GM23248 (cell line): ENCODE data around the gene RSRC1. TPM values are rescaled to one million over a fixed set of nuclear protein-coding genes. Genes with fewer than 3 reads are reported as not detected.
A peak's percentile ranks its signal among the peaks of the same experiment; 100 is the strongest.

Source experiments
- DNase-seq: peaks from one replicate; pipeline ENCODE4 v3.0.0-alpha.2; 2015
- H2AFZ ChIP-seq: fragments of 200-600 bp; sonication (generic); 2 replicates; pipeline ENCODE4 v1.6.1; 2016; ENCODE audit warnings: antibody characterized with exemption
- H3F3A ChIP-seq: fragments of 200-600 bp; sonication (generic); 2 replicates; pipeline ENCODE4 v1.6.1; 2016; ENCODE audit warnings: mild to moderate bottlenecking, antibody characterized with exemption, mixed run types; ENCODE audit not compliant: insufficient read depth
- H3K27ac ChIP-seq: fragments of 200-600 bp; sonication (generic); 2 replicates; pipeline ENCODE4 v1.5.1; 2016; ENCODE audit warnings: mild to moderate bottlenecking
- H3K27me3 ChIP-seq: fragments of 200-600 bp; sonication (generic); replicated peaks from 2 replicates; pipeline ENCODE4 v1.6.1; 2016; ENCODE audit warnings: mild to moderate bottlenecking; ENCODE audit not compliant: insufficient read depth
- H3K36me3 ChIP-seq: fragments of 200-600 bp; sonication (generic); 2 replicates; pipeline ENCODE4 v1.6.1; 2016; ENCODE audit warnings: low read depth, mild to moderate bottlenecking
- H3K4me1 ChIP-seq: fragments of 200-600 bp; sonication (generic); 2 replicates; pipeline ENCODE4 v1.6.1; 2016; ENCODE audit warnings: mild to moderate bottlenecking; ENCODE audit not compliant: insufficient read depth
- H3K4me2 ChIP-seq: fragments of 200-600 bp; sonication (generic); one replicate; pipeline ENCODE4 v1.6.1; 2016; ENCODE audit warnings: mild to moderate bottlenecking; ENCODE audit not compliant: unreplicated experiment
- H3K4me3 ChIP-seq: fragments of 200-600 bp; sonication (generic); 2 replicates; pipeline ENCODE4 v1.5.1; 2016; ENCODE audit warnings: mild to moderate bottlenecking
- H3K79me2 ChIP-seq: fragments of 200-600 bp; sonication (generic); 2 replicates; pipeline ENCODE4 v1.6.1; 2016; ENCODE audit warnings: mild to moderate bottlenecking; ENCODE audit not compliant: insufficient read depth
- H3K9ac ChIP-seq: fragments of 200-600 bp; sonication (generic); 2 replicates; pipeline ENCODE4 v1.6.1; 2016; ENCODE audit warnings: mild to moderate bottlenecking
- H3K9me2 ChIP-seq: fragments of 200-600 bp; sonication (generic); 2 replicates; pipeline ENCODE4 v1.6.1; 2016; ENCODE audit warnings: mixed run types, mild to moderate bottlenecking, moderate library complexity; ENCODE audit not compliant: insufficient read depth
- H3K9me3 ChIP-seq: fragments of 200-600 bp; sonication (generic); one replicate; pipeline ENCODE4 v1.6.1; 2017; ENCODE audit warnings: low read depth
- H4K20me1 ChIP-seq: fragments of 200-600 bp; sonication (generic); 2 replicates; pipeline ENCODE4 v1.6.0; 2016; ENCODE audit not compliant: insufficient read depth
- EZH2 ChIP-seq: fragments of 200-600 bp; sonication (generic); IDR thresholded peaks from 2 replicates; pipeline ENCODE4 v1.6.1; 2018; ENCODE audit warnings: antibody characterized with exemption, mild to moderate bottlenecking; ENCODE audit not compliant: insufficient read depth, poor library complexity, severe bottlenecking
- EZH2phosphoT487 ChIP-seq: fragments of 200-600 bp; sonication (generic); IDR thresholded peaks from 2 replicates; pipeline ENCODE4 v1.6.1; 2018; ENCODE audit warnings: antibody characterized with exemption, moderate library complexity, mild to moderate bottlenecking, low read depth; ENCODE audit not compliant: insufficient read depth
- WGBS, 2 experiments: methylation state at CpG; one replicate each; pipeline ENCODE4 v1.1.6; 2015 to 2017; ENCODE audit warnings: low lambda C conversion rate in 2 of 2, low coverage in 1 of 2; ENCODE audit errors: missing lambda C conversion rate in 2 of 2; 5-methylcytosine and 5-hydroxymethylcytosine counted together
- in situ Hi-C: fragments of 300-500 bp; cut with MboI; formaldehyde crosslinking; loops from 2 replicates; pipeline ENCODE4 v1.15.0; 2020
- polyA plus RNA-seq: library from polyadenylated mRNA; unstranded; fragments of >200 nt; fragmentation: Nextera tagmentation; extraction: Ambion mirVana; gene quantifications from 2 replicates; pipeline ENCODE4 v1.2.1, GENCODE V29; 2016
- total RNA-seq: library from RNA; depleted of rRNA; stranded (reverse); fragments of >200 nt; shearing (Covaris generic); gene quantifications from 2 replicates; pipeline ENCODE4 v1.2.3, GENCODE V29; 2014

Gene RSRC1
- total and polyA plus RNA-seq, 2 experiments from 2014 or later, result 28.5 to 34.6 TPM

- WGBS, 2 experiments, result 93 to 96% methylated on average over 2 of the region's 2 CpGs
- H3K9me2 ChIP-seq, result no peaks in the 10 kb centered on the region
- no peaks in the 10 kb centered on the region for H4K20me1 ChIP-seq
- H3K9ac ChIP-seq, result no peak overlapping the region
- in situ Hi-C loops, result no loop called here
- H3K4me3 ChIP-seq, result no peak overlapping the region
- H3K9me3 ChIP-seq, result no peaks in the 10 kb centered on the region
- H3K4me2 ChIP-seq, result no peak overlapping the region
- DNase-seq, result no peak
- H3K79me2 ChIP-seq, result no peaks in the 10 kb centered on the region
- no peak overlapping the region for H2AFZ ChIP-seq
- H3K27me3 ChIP-seq, result no peaks in the 10 kb centered on the region
- no peaks in the 10 kb centered on the region for H3F3A ChIP-seq
- H3K4me1 ChIP-seq, result no peaks in the 10 kb centered on the region
- no peak for TF ChIP-seq EZH2
- no peak for TF ChIP-seq EZH2phosphoT487
- no peak overlapping the region for H3K27ac ChIP-seq
- no peaks in the 10 kb centered on the region for H3K36me3 ChIP-seq
These were observed 23.1 kb upstream of the RSRC1 start for GRCh38 chr3:158086776-158087175.

- no peaks in the 10 kb centered on the region for H3K4me1 ChIP-seq
- in situ Hi-C loops, result no loop called here
- H3K79me2 ChIP-seq, result no peaks in the 10 kb centered on the region
- 37 to 42% methylated on average over 5 of the region's 5 CpGs for WGBS, 2 experiments
- no peak overlapping the region for H3K4me2 ChIP-seq
- no peak for TF ChIP-seq EZH2phosphoT487
- TF ChIP-seq EZH2, result no peak
- 0 out of 2 replicates have a peak overlapping the region, but pooled peaks have one; percentile 19 for H2AFZ ChIP-seq
- peaks cover 6% of the 10 kb centered on the region; the same call in 1 of the 2 replicates for H3K36me3 ChIP-seq
- no peak overlapping the region for H3K27ac ChIP-seq
- no peaks in the 10 kb centered on the region for H4K20me1 ChIP-seq
- H3K9ac ChIP-seq, result no peak overlapping the region
- H3K9me3 ChIP-seq, result no peaks in the 10 kb centered on the region
- H3F3A ChIP-seq, result no peaks in the 10 kb centered on the region
- peak; percentile 56 for DNase-seq
- H3K27me3 ChIP-seq, result no peaks in the 10 kb centered on the region
- no peaks in the 10 kb centered on the region for H3K9me2 ChIP-seq
- H3K4me3 ChIP-seq, result no peak overlapping the region
These were observed 18.4 kb upstream of the RSRC1 start for GRCh38 chr3:158091531-158091930.

GRCh38 chr3:158093526-158093925, 16.4 kb upstream of the RSRC1 start:
- no peak overlapping the region for H3K4me3 ChIP-seq
- H3K9me2 ChIP-seq, result no peaks in the 10 kb centered on the region
- no peaks in the 10 kb centered on the region for H3F3A ChIP-seq
- H3K4me1 ChIP-seq, result no peaks in the 10 kb centered on the region
- in situ Hi-C loops, result no loop called here
- no peaks in the 10 kb centered on the region for H3K27me3 ChIP-seq
- H3K9me3 ChIP-seq, result no peaks in the 10 kb centered on the region
- no peak for DNase-seq
- 64 to 66% methylated on average over 2 of the region's 2 CpGs for WGBS, 2 experiments
- TF ChIP-seq EZH2 (no peak), EZH2phosphoT487 (no peak)
- no peak overlapping the region for H2AFZ ChIP-seq
- peaks cover 15% of the 10 kb centered on the region for H3K36me3 ChIP-seq
- H3K79me2 ChIP-seq, result no peaks in the 10 kb centered on the region
- H3K27ac ChIP-seq, result no peak overlapping the region
- H3K4me2 ChIP-seq, result no peak overlapping the region
- H4K20me1 ChIP-seq, result no peaks in the 10 kb centered on the region
- no peak overlapping the region for H3K9ac ChIP-seq

GRCh38 chr3:158094235-158095110, 15.4 kb upstream of the RSRC1 start:
- in situ Hi-C loops, result no loop called here
- no peaks in the 10 kb centered on the region for H3K9me2 ChIP-seq
- H3K36me3 ChIP-seq, result peaks cover 24% of the 10 kb centered on the region
- no peak overlapping the region for H3K9ac ChIP-seq
- 79 to 88% methylated on average over 38 to 66 of the region's 66 CpGs for WGBS, 2 experiments
- no peaks in the 10 kb centered on the region for H3K4me1 ChIP-seq
- H3K4me2 ChIP-seq, result no peak overlapping the region
- no peak overlapping the region for H2AFZ ChIP-seq
- H4K20me1 ChIP-seq, result no peaks in the 10 kb centered on the region
- TF ChIP-seq EZH2phosphoT487 (no peak), EZH2 (no peak)
- DNase-seq, result no peak
- H3K4me3 ChIP-seq, result no peak overlapping the region
- H3K79me2 ChIP-seq, result no peaks in the 10 kb centered on the region
- no peaks in the 10 kb centered on the region for H3F3A ChIP-seq
- H3K27ac ChIP-seq, result no peak overlapping the region
- H3K27me3 ChIP-seq, result no peaks in the 10 kb centered on the region
- H3K9me3 ChIP-seq, result no peaks in the 10 kb centered on the region
